ENCODE data around the gene SYNPO.

The SYNPO gene

GRCh38 chr5:150623878-150624216 is 16.6 kb upstream of the SYNPO start:
- TF ChIP-seq CTCF (IDR thresholded peaks at IDR 0.05; ENCODE audit: low read length) (no peak), EZH2 (optimal IDR thresholded peaks at IDR 0.05; ENCODE audit: low read depth, low read length) (no peak), EZH2phosphoT487 (IDR thresholded peaks at IDR 0.05; ENCODE audit: low read length) (no peak)
- Histone ChIP-seq H3K9me3 (replicated peaks; ENCODE audit: insufficient read depth, low read length) (no peaks in the 10 kb centered on the region), H3K9ac (ENCODE audit: low read length) (no peak overlapping the region), H3K9me2 (replicated peaks; ENCODE audit: insufficient read depth, low read length) (no peaks in the 10 kb centered on the region), H4K20me1 (ENCODE audit: insufficient read depth, low read length) (no peaks in the 10 kb centered on the region), H3K36me3 (replicated peaks; ENCODE audit: insufficient read depth, low read length) (no peaks in the 10 kb centered on the region), H3K27ac (ENCODE audit: low read length) (no peak overlapping the region), H2AFZ (ENCODE audit: low read length) (no peak overlapping the region), H3K27me3 (replicated peaks; ENCODE audit: insufficient read depth, low read length) (peaks cover 9% of the 10 kb centered on the region), H3F3A (ENCODE audit: insufficient read depth, low read length) (0 out of 2 replicates have a peak, but pooled peaks cover 6% of the 10 kb centered on the region), H3K79me2 (ENCODE audit: low read length) (no peaks in the 10 kb centered on the region), H3K4me3 (ENCODE audit: low read length) (no peak overlapping the region), H3K4me2 (ENCODE audit: low read depth, low read length) (peak overlapping the region; percentile 55; the same call in 1 of the 2 replicates), H3K4me1 (ENCODE audit: low read length) (peaks cover 7% of the 10 kb centered on the region; the same call in 1 of the 2 replicates)
- no peak for DNase-seq

- no peak for DNase-seq
These were observed 15.9 kb upstream of the SYNPO start for GRCh38 chr5:150624334-150625163.

GRCh38 chr5:150625164-150625535 is 15.3 kb upstream of the SYNPO start:
- Histone ChIP-seq H3K27me3 (replicated peaks; ENCODE audit: insufficient read depth, low read length) (peaks cover 8% of the 10 kb centered on the region), H3K4me1 (ENCODE audit: low read length) (peaks cover 7% of the 10 kb centered on the region; the same call in 1 of the 2 replicates), H3K9me3 (replicated peaks; ENCODE audit: insufficient read depth, low read length) (no peaks in the 10 kb centered on the region), H3F3A (ENCODE audit: insufficient read depth, low read length) (0 out of 2 replicates have a peak, but pooled peaks cover 6% of the 10 kb centered on the region), H3K9ac (ENCODE audit: low read length) (no peak overlapping the region), H3K27ac (ENCODE audit: low read length) (no peak overlapping the region), H3K4me2 (ENCODE audit: low read depth, low read length) (peak overlapping the region; percentile 95), H3K9me2 (replicated peaks; ENCODE audit: insufficient read depth, low read length) (no peaks in the 10 kb centered on the region), H4K20me1 (ENCODE audit: insufficient read depth, low read length) (no peaks in the 10 kb centered on the region), H3K4me3 (ENCODE audit: low read length) (peak overlapping the region; percentile 52; the same call in 1 of the 2 replicates), H3K79me2 (ENCODE audit: low read length) (no peaks in the 10 kb centered on the region), H3K36me3 (replicated peaks; ENCODE audit: insufficient read depth, low read length) (no peaks in the 10 kb centered on the region), H2AFZ (ENCODE audit: low read length) (no peak overlapping the region)
- TF ChIP-seq EZH2 (optimal IDR thresholded peaks at IDR 0.05; ENCODE audit: low read depth, low read length) (no peak), EZH2phosphoT487 (IDR thresholded peaks at IDR 0.05; ENCODE audit: low read length) (no peak), CTCF (IDR thresholded peaks at IDR 0.05; ENCODE audit: low read length) (no peak)
- no peak for DNase-seq

More at GRCh38 chr5:150624334-150625163, 15.9 kb upstream of the SYNPO start:
- no peaks in the 10 kb centered on the region for H3K9me2 ChIP-seq (replicated peaks; ENCODE audit: insufficient read depth, low read length)
- no peak overlapping the region for H3K27ac ChIP-seq (ENCODE audit: low read length)
- H2AFZ ChIP-seq (ENCODE audit: low read length), result no peak overlapping the region
- TF ChIP-seq EZH2 (optimal IDR thresholded peaks at IDR 0.05; ENCODE audit: low read depth, low read length), result no peak
- TF ChIP-seq CTCF (IDR thresholded peaks at IDR 0.05; ENCODE audit: low read length), result no peak
- TF ChIP-seq EZH2phosphoT487 (IDR thresholded peaks at IDR 0.05; ENCODE audit: low read length), result no peak
- no peaks in the 10 kb centered on the region for H3K36me3 ChIP-seq (replicated peaks; ENCODE audit: insufficient read depth, low read length)
- no peak overlapping the region for H3K9ac ChIP-seq (ENCODE audit: low read length)
- H3K27me3 ChIP-seq (replicated peaks; ENCODE audit: insufficient read depth, low read length), result peaks cover 9% of the 10 kb centered on the region
- no peaks in the 10 kb centered on the region for H4K20me1 ChIP-seq (ENCODE audit: insufficient read depth, low read length)
- H3K4me2 ChIP-seq (ENCODE audit: low read depth, low read length), result peak overlapping the region; percentile 95
- no peaks in the 10 kb centered on the region for H3K79me2 ChIP-seq (ENCODE audit: low read length)
- peaks cover 7% of the 10 kb centered on the region; the same call in 1 of the 2 replicates for H3K4me1 ChIP-seq (ENCODE audit: low read length)
- 0 out of 2 replicates have a peak, but pooled peaks cover 6% of the 10 kb centered on the region for H3F3A ChIP-seq (ENCODE audit: insufficient read depth, low read length)
- no peaks in the 10 kb centered on the region for H3K9me3 ChIP-seq (replicated peaks; ENCODE audit: insufficient read depth, low read length)
- H3K4me3 ChIP-seq (ENCODE audit: low read length), result peak overlapping the region; percentile 52; the same call in 1 of the 2 replicates
